AG04450 (cell line): ENCODE data around the gene FMO2. TPM values are rescaled to one million over a fixed set of nuclear protein-coding genes. Genes with fewer than 3 reads are reported as not detected.
"Not testable (repeated sequence)": the region's sequence is repeated elsewhere in the genome, so short reads cannot be mapped to it uniquely, and the experiment has no call there.

Experiments
- CTCF ChIA-PET: fragments of 300-600, 350-600 bp; formaldehyde crosslinking; extraction: SDS; loops from one replicate; lab custom pipeline; 2022; ENCODE audit warnings: antibody characterized with exemption, inconsistent platforms; lab: Charles Lee
- POLR2A ChIA-PET: fragments of 350-600 bp; formaldehyde crosslinking; extraction: SDS; loops from one replicate; lab custom pipeline; 2021; ENCODE audit warnings: antibody characterized with exemption, inconsistent platforms; lab: Yijun Ruan, JAX
- DNase-seq: peaks from one replicate; pipeline ENCODE4 v3.0.0-alpha.2; 2011; ENCODE audit warnings: low read depth, low spot score
- H3K27ac ChIP-seq: one replicate; pipeline ENCODE4 v1.5.1; 2012; ENCODE audit warnings: low read depth, low read length, control low read depth
- H3K27me3 ChIP-seq: one replicate; pipeline ENCODE4 v1.6.0; 2012; ENCODE audit warnings: low read length; ENCODE audit not compliant: control insufficient read depth, insufficient read depth
- H3K4me3 ChIP-seq: 2 replicates; pipeline ENCODE4 v1.5.1; 2011; ENCODE audit warnings: mild to moderate bottlenecking, low read depth, low read length, control low read depth
- H3K9me3 ChIP-seq: 2 replicates; pipeline ENCODE4 v1.5.1; 2012; ENCODE audit warnings: low read length; ENCODE audit not compliant: control insufficient read depth, insufficient read depth
- CTCF ChIP-seq: IDR thresholded peaks from 2 replicates; pipeline ENCODE4 v1.5.1; 2011; ENCODE audit warnings: low read depth, low read length, control low read depth, inconsistent platforms
- polyA plus RNA-seq: library from polyadenylated mRNA; depleted of rRNA; stranded (reverse); fragments of >200 nt; gene quantifications from 2 replicates; pipeline ENCODE4 v1.2.3, GENCODE V29; 2011

Gene FMO2
- polyA plus RNA-seq, 1 experiment: 2.6 TPM

- ChIA-PET CTCF (interaction anchor here (0.6 to 5.7 kb wide), 78 partner anchors 9 to 1153 kb away, joined by 3 to 253 read pairs (median 5); partner anchors contain the start of genes FMO2, FMO3 and FMO4), POLR2A (interaction anchor here (1.0 kb wide), 1 partner anchor 146 kb away, joined by 5 read pairs; no protein-coding TSS in a partner anchor)
- H3K9me3 ChIP-seq: no peaks in the 10 kb centered on the region
- no peaks in the 10 kb centered on the region for H3K27me3 ChIP-seq
- TF ChIP-seq CTCF: peak; percentile 85
- H3K27ac ChIP-seq: no peak overlapping the region
- DNase-seq: peak; percentile 60
- no peak overlapping the region for H3K4me3 ChIP-seq
Observed at GRCh38 chr1:171226747-171227370, 41.8 kb downstream of the FMO2 start.

GRCh38 chr1:171231326-171231725 lies 46.2 kb downstream of the FMO2 start:
- Histone ChIP-seq H3K9me3 (no peaks in the 10 kb centered on the region), H3K4me3 (no peak overlapping the region), H3K27me3 (no peaks in the 10 kb centered on the region), H3K27ac (no peak overlapping the region)
- CTCF ChIA-PET: interaction anchor here (0.9 to 4.2 kb wide), 5 partner anchors 15 to 264 kb away, joined by 3 to 20 read pairs (median 8); partner anchors contain the start of gene FMO4
- no peak for TF ChIP-seq CTCF
- DNase-seq: no peak
- POLR2A ChIA-PET: no interaction called here

GRCh38 chr1:171233183-171233582 lies 48.1 kb downstream of the FMO2 start:
- Histone ChIP-seq H3K4me3 (no peak overlapping the region), H3K27me3 (no peaks in the 10 kb centered on the region), H3K9me3 (no peaks in the 10 kb centered on the region), H3K27ac (no peak overlapping the region)
- CTCF ChIA-PET: interaction anchor here (1.4 to 4.2 kb wide), 4 partner anchors 13 to 152 kb away, joined by 3 to 20 read pairs (median 9); partner anchors contain the start of gene FMO4
- no peak for DNase-seq
- no peak for TF ChIP-seq CTCF
- POLR2A ChIA-PET: no interaction called here

- H3K4me3 ChIP-seq, DNase-seq, H3K9me3 ChIP-seq, POLR2A ChIA-PET, H3K27ac ChIP-seq, H3K27me3 ChIP-seq: not testable (repeated sequence)
- CTCF ChIA-PET: interaction anchor here (0.6 to 1.4 kb wide), 4 partner anchors 9 to 155 kb away, joined by 3 to 11 read pairs (median 4); partner anchors contain the start of gene FMO4
Observed at GRCh38 chr1:171236231-171236630, 51.1 kb downstream of the FMO2 start.

GRCh38 chr1:171243878-171244277 lies 58.8 kb downstream of the FMO2 start:
- TF ChIP-seq CTCF: no peak
- CTCF ChIA-PET: interaction anchor here (1.1 to 4.4 kb wide), 3 partner anchors 17 to 276 kb away, joined by 7 to 28 read pairs (median 27); no protein-coding TSS in a partner anchor
- Histone ChIP-seq H3K9me3 (no peaks in the 10 kb centered on the region), H3K27me3 (no peaks in the 10 kb centered on the region), H3K4me3 (no peak overlapping the region), H3K27ac (no peak overlapping the region)
- POLR2A ChIA-PET: no interaction called here
- DNase-seq: no peak
